HEK293 (cell line): ENCODE measurements around the gene HOXB4.
A peak's percentile ranks its signal among the peaks of the same experiment; 100 is the strongest.

Source experiments
- ATF2 ChIP-seq: fragments of 450-650 bp; formaldehyde crosslinking; IDR thresholded peaks from 2 replicates; pipeline ENCODE4 v1.5.1; 2016; ENCODE audit warnings: missing biosample characterization, missing genetic modification characterization, low read depth
- GFI1B ChIP-seq: fragments of 450-650 bp; formaldehyde crosslinking; IDR thresholded peaks from 2 replicates; pipeline ENCODE4 v1.5.1; 2016; ENCODE audit warnings: missing biosample characterization, missing genetic modification characterization
- GLI2 ChIP-seq: fragments of 450-650 bp; formaldehyde crosslinking; IDR thresholded peaks from 2 replicates; pipeline ENCODE4; 2017; ENCODE audit warnings: missing biosample characterization, missing genetic modification characterization, low read depth, borderline replicate concordance
- HOXC10 ChIP-seq: sonication (generic); formaldehyde crosslinking; IDR thresholded peaks from 2 replicates; pipeline ENCODE4 v1.8.1; 2023; ENCODE audit warnings: mild to moderate bottlenecking, missing genetic modification reagents
- KLF1 ChIP-seq: fragments of 450-650 bp; formaldehyde crosslinking; IDR thresholded peaks from 2 replicates; pipeline ENCODE4 v1.5.1; 2016; ENCODE audit warnings: missing biosample characterization, missing genetic modification characterization
- KLF9 ChIP-seq: fragments of 450-650 bp; formaldehyde crosslinking; IDR thresholded peaks from 2 replicates; pipeline ENCODE4 v1.5.1; 2016; ENCODE audit warnings: missing biosample characterization, missing genetic modification characterization, low read depth
- PATZ1 ChIP-seq: fragments of 450-650 bp; formaldehyde crosslinking; IDR thresholded peaks from 2 replicates; pipeline ENCODE4 v1.5.1; 2016; ENCODE audit warnings: missing biosample characterization, missing genetic modification characterization
- SP3 ChIP-seq: fragments of 450-650 bp; formaldehyde crosslinking; IDR thresholded peaks from 2 replicates; pipeline ENCODE4 v1.5.1; 2016; ENCODE audit warnings: missing biosample characterization, missing genetic modification characterization
- SP7 ChIP-seq: fragments of 450-650 bp; formaldehyde crosslinking; IDR thresholded peaks from 2 replicates; pipeline ENCODE4 v1.5.1; 2016; ENCODE audit warnings: missing biosample characterization, missing genetic modification characterization
- ZBTB20 ChIP-seq: fragments of 450-650 bp; formaldehyde crosslinking; IDR thresholded peaks from 2 replicates; pipeline ENCODE4 v1.5.1; 2016; ENCODE audit warnings: missing biosample characterization, missing genetic modification characterization
- ZBTB48 ChIP-seq: fragments of 450-650 bp; formaldehyde crosslinking; IDR thresholded peaks from 2 replicates; pipeline ENCODE4 v1.5.1; 2016; ENCODE audit warnings: missing biosample characterization, missing genetic modification characterization
- ZFP3 ChIP-seq: fragments of 450-650 bp; formaldehyde crosslinking; IDR thresholded peaks from 2 replicates; pipeline ENCODE4 v1.5.1; 2016; ENCODE audit warnings: low read depth, missing biosample characterization, missing genetic modification characterization
- ZNF133 ChIP-seq: fragments of 450-650 bp; formaldehyde crosslinking; IDR thresholded peaks from 2 replicates; pipeline ENCODE4 v1.5.1; 2016; ENCODE audit warnings: missing biosample characterization, missing genetic modification characterization
- ZNF157 ChIP-seq: fragments of 450-650 bp; formaldehyde crosslinking; IDR thresholded peaks from 2 replicates; pipeline ENCODE4 v1.5.1; 2016; ENCODE audit warnings: missing biosample characterization, missing genetic modification characterization
- ZNF16 ChIP-seq: fragments of 450-650 bp; formaldehyde crosslinking; IDR thresholded peaks from 2 replicates; pipeline ENCODE4 v1.5.1; 2016; ENCODE audit warnings: low read depth, missing biosample characterization, missing genetic modification characterization
- ZNF169 ChIP-seq: fragments of 450-650 bp; formaldehyde crosslinking; IDR thresholded peaks from 2 replicates; pipeline ENCODE4 v1.5.1; 2016; ENCODE audit warnings: missing biosample characterization, missing genetic modification characterization
- ZNF223 ChIP-seq: fragments of 450-650 bp; formaldehyde crosslinking; IDR thresholded peaks from 2 replicates; pipeline ENCODE4 v1.5.1; 2016; ENCODE audit warnings: missing biosample characterization, missing genetic modification characterization
- ZNF266 ChIP-seq: fragments of 450-650 bp; formaldehyde crosslinking; IDR thresholded peaks from 2 replicates; pipeline ENCODE4 v1.5.1; 2016; ENCODE audit warnings: missing biosample characterization, missing genetic modification characterization, low read depth
- ZNF398 ChIP-seq: fragments of 450-650 bp; formaldehyde crosslinking; IDR thresholded peaks from 2 replicates; pipeline ENCODE4 v1.5.1; 2017; ENCODE audit warnings: missing biosample characterization, missing genetic modification characterization
- ZNF548 ChIP-seq: fragments of 450-650 bp; formaldehyde crosslinking; IDR thresholded peaks from 2 replicates; pipeline ENCODE4 v1.5.1; 2016; ENCODE audit warnings: missing biosample characterization, missing genetic modification characterization
- ZNF555 ChIP-seq: fragments of 450-650 bp; formaldehyde crosslinking; conservative IDR thresholded peaks from 2 replicates; pipeline ENCODE4 v1.5.1; 2017; ENCODE audit warnings: missing biosample characterization, mild to moderate bottlenecking, missing genetic modification characterization, inconsistent platforms
- ZNF560 ChIP-seq: fragments of 450-650 bp; formaldehyde crosslinking; IDR thresholded peaks from 2 replicates; pipeline ENCODE4 v1.5.1; 2017; ENCODE audit warnings: missing biosample characterization, missing genetic modification characterization, borderline replicate concordance
- ZNF580 ChIP-seq: fragments of 450-650 bp; formaldehyde crosslinking; IDR thresholded peaks from 2 replicates; pipeline ENCODE4 v1.5.1; 2016; ENCODE audit warnings: missing biosample characterization, missing genetic modification characterization
- ZNF596 ChIP-seq: fragments of 450-650 bp; IDR thresholded peaks from 2 replicates; pipeline ENCODE4 v1.5.0; 2018; ENCODE audit warnings: missing biosample characterization, mild to moderate bottlenecking, missing genetic modification characterization, moderate library complexity
- ZNF629 ChIP-seq: fragments of 450-650 bp; formaldehyde crosslinking; IDR thresholded peaks from 2 replicates; pipeline ENCODE4 v1.5.1; 2017; ENCODE audit warnings: missing biosample characterization, missing genetic modification characterization
- ZNF645 ChIP-seq: fragments of 450-650 bp; formaldehyde crosslinking; IDR thresholded peaks from 2 replicates; pipeline ENCODE4; 2016; ENCODE audit warnings: missing biosample characterization, missing genetic modification characterization
- ZNF664 ChIP-seq: fragments of 450-650 bp; formaldehyde crosslinking; IDR thresholded peaks from 2 replicates; pipeline ENCODE4 v1.5.1; 2016; ENCODE audit warnings: missing biosample characterization, missing genetic modification characterization
- ZNF677 ChIP-seq: fragments of 450-650 bp; IDR thresholded peaks from 2 replicates; pipeline ENCODE4 v1.5.0; 2018; ENCODE audit warnings: missing biosample characterization, mild to moderate bottlenecking, missing genetic modification characterization, moderate library complexity
- ZNF777 ChIP-seq: fragments of 450-650 bp; formaldehyde crosslinking; IDR thresholded peaks from 2 replicates; pipeline ENCODE4 v1.5.1; 2017; ENCODE audit warnings: missing biosample characterization, missing genetic modification characterization, borderline replicate concordance
- ZNF785 ChIP-seq: fragments of 450-650 bp; formaldehyde crosslinking; IDR thresholded peaks from 2 replicates; pipeline ENCODE4 v1.5.1; 2016; ENCODE audit warnings: missing biosample characterization, missing genetic modification characterization
- ZSCAN18 ChIP-seq: fragments of 450-650 bp; formaldehyde crosslinking; IDR thresholded peaks from 2 replicates; pipeline ENCODE4 v1.5.1; 2016; ENCODE audit warnings: missing biosample characterization, missing genetic modification characterization
- ZSCAN30 ChIP-seq: fragments of 450-650 bp; IDR thresholded peaks from 2 replicates; pipeline ENCODE4 v1.5.1; 2018; ENCODE audit warnings: missing biosample characterization, mild to moderate bottlenecking, missing genetic modification characterization, moderate library complexity

The HOXB4 gene

GRCh38 chr17:48615047-48615962 lies 37.2 kb upstream of the HOXB4 start, which contains the start of gene HOXB8 (continued):
- TF ChIP-seq PATZ1 (tag by site-specific recombination) (peak; percentile 65; the same call in 1 of the 2 replicates), ZNF157 (tag by site-specific recombination) (no peak), HOXC10 (no peak), ZSCAN30 (tag by site-specific recombination) (peak; percentile 52), ZNF677 (tag by site-specific recombination) (no peak), ZNF16 (tag by site-specific recombination) (no peak), ATF2 (tag by site-specific recombination) (no peak), ZNF555 (tag by site-specific recombination) (no peak), ZFP3 (tag by site-specific recombination) (no peak), KLF9 (tag by site-specific recombination) (peak; percentile 10; the same call in 1 of the 2 replicates), ZNF645 (no peak), ZNF629 (0 out of 2 replicates have a peak, but pooled peaks have one; percentile 21), SP3 (tag by site-specific recombination) (no peak), ZSCAN18 (tag by site-specific recombination) (no peak), GFI1B (tag by site-specific recombination) (peak; percentile 78; the same call in 1 of the 2 replicates), ZNF548 (tag by site-specific recombination) (no peak), ZNF266 (tag by site-specific recombination) (no peak), ZNF664 (tag by site-specific recombination) (no peak; the same call in 1 of the 2 replicates), ZNF223 (tag by site-specific recombination) (no peak), ZBTB48 (tag by site-specific recombination) (peak; percentile 67), GLI2 (peak; percentile 49; the same call in 1 of the 2 replicates), ZNF777 (tag by site-specific recombination) (no peak), ZBTB20 (tag by site-specific recombination) (peak; percentile 79), ZNF133 (tag by site-specific recombination) (no peak), ZNF169 (no peak), KLF1 (tag by site-specific recombination) (no peak), ZNF596 (peak; percentile 99), ZNF560 (no peak), ZNF398 (peak; percentile 95), ZNF785 (tag by site-specific recombination) (no peak), SP7 (tag by site-specific recombination) (peak; percentile 51; the same call in 1 of the 2 replicates), ZNF580 (tag by site-specific recombination) (peak; percentile 65; the same call in 1 of the 2 replicates)
